Activated T-cell treated with anti-CD3 and anti-CD28 coated beads for 1 hour (primary cell): ENCODE measurements around the gene BICRA.
"Not testable (repeated sequence)": the region's sequence is repeated elsewhere in the genome, so short reads cannot be mapped to it uniquely, and the experiment has no call there.

Experiments
- DNase-seq: peaks from one replicate; pipeline ENCODE4 v3.0.0-alpha.2; 2020; ENCODE audit warnings: low read depth

The BICRA gene

DNA sequence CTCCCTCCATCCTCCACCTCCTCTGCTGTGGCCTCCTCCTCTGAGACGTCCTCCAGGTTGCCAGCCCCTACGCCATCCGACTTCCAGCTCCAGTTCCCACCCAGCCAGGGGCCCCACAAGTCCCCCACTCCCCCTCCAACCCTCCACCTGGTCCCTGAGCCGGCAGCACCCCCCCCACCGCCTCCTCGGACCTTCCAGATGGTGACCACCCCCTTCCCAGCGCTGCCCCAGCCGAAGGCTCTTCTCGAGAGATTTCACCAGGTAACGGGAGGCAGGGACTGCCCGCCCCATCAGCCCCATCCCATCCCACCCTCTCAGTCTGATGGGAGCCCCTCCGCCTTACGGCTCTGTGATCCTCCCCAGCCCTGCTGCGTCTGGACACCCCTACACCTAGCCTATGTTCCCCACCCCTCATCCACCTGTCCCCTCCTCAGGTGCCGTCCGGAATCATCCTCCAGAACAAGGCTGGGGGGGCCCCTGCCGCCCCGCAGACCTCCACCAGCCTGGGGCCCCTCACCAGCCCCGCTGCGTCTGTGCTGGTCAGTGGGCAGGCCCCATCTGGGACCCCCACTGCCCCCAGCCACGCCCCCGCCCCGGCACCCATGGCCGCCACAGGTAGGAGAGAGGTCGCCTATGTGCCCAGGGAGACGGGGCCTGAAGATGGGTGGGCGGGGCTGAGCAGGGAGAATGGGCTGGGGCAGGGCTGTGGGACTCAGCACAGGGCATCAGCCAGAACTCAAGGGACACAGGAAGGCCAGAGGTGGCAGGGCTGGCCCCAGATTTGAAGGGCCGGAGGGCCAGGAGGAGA is 85.7 kb downstream of the BICRA start:
- no peak for DNase-seq

GRCh38 chr19:47695533-47696262 is 86.8 kb downstream of the BICRA start:
- DNase-seq: no peak

DNA sequence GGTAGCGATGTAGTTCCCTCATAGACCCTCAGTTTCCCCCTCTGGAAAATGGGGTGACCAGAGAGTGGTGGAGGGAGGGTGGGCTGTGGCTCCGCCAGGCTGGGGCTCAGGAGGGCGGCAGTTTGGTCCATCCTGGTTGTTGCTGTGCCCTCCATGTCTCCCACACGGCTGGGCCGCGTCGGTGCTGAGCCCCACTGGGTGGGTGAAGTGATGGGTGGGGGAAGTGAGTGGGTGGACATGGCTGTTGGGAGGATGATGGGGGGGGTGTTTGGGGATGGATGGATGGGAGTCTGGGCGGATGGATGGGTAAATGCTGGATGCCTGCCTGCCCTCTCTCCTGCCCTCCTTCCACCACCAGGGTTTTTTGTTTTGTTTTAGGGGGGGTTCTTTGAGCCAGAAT is 87.7 kb downstream of the BICRA start:
- DNase-seq: no peak

DNA sequence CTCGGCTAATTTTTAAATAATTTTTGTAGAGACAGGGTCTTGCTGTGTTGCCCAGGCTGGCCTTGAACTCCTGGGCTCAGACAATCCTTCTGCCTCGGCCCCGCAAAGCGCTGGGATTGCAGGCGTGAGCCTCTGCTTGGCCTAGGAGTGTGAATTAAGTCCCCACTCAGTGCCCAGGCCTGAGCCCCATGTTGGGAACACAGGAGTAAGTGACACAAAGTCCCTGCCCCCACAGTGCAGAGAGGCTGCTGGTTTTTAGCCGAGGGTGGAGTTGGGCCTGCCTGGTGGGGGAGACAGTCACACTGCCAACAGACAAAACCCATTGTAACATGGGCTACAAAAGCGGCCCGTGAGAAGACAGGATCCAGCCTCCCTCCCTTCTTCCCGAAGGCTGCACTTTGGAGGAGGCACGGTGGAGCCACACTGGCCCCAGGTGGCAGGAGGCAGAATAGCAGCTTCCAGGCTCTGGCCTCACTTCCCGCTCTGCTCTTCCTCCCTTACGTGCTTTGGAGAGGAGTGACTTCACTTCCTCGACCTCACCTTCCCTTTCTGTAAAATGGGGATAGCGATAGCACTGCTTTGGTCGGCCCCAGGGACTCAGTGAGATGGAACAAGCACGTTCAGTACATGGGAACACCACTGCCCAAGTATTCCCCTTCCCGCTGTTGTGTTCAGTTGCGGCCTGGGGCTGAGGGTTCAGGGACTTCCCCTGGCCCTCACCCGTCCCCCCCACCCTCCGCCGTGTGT is 89.1 kb downstream of the BICRA start:
- DNase-seq: peak; percentile 17

- no peak for DNase-seq
These were observed 89.9 kb downstream of the BICRA start for GRCh38 chr19:47698631-47699359.

DNA sequence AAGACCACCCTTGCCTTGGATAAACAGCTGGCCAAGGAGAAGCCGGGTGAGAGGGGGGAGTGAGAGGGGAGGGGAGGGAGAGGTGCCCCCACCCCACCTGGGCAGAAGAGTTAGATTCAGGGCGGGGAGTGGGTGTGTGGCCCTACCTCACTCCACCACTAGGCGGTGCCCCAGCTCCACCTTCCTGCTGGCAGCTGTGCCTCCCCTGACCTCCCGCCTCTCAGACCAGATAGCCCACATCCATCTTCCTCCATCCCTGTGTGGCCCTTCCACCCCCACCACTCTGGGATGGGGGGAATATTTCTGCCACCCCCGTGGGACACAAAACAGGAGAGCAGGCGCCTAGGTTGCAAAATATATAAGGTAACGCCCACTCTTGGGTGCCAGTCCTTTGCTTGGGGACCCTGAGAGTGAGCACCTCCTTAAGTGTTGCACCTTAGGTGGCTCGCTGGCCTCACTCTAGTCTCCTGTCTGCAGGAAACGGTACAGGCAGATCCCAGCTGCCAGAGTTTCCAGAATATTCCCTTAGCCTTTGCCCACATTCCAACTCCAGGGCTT is 90.5 kb downstream of the BICRA start:
- DNase-seq: peak; percentile 25

- DNase-seq: no peak
These were observed 92.2 kb downstream of the BICRA start for GRCh38 chr19:47700934-47701716.

GRCh38 chr19:47701717-47702552 is 93.0 kb downstream of the BICRA start:
- DNase-seq: no peak

- DNase-seq: no peak
These were observed 93.7 kb downstream of the BICRA start for GRCh38 chr19:47702671-47703070.

- DNase-seq: no peak
These were observed 94.4 kb downstream of the BICRA start for GRCh38 chr19:47703301-47703700.

- no peak for DNase-seq
These were observed 95.1 kb downstream of the BICRA start for GRCh38 chr19:47704024-47704423.

- DNase-seq: no peak
These were observed 95.7 kb downstream of the BICRA start for GRCh38 chr19:47704656-47705055.

GRCh38 chr19:47707135-47707925 is 98.4 kb downstream of the BICRA start:
- peak; percentile 64 for DNase-seq

DNA sequence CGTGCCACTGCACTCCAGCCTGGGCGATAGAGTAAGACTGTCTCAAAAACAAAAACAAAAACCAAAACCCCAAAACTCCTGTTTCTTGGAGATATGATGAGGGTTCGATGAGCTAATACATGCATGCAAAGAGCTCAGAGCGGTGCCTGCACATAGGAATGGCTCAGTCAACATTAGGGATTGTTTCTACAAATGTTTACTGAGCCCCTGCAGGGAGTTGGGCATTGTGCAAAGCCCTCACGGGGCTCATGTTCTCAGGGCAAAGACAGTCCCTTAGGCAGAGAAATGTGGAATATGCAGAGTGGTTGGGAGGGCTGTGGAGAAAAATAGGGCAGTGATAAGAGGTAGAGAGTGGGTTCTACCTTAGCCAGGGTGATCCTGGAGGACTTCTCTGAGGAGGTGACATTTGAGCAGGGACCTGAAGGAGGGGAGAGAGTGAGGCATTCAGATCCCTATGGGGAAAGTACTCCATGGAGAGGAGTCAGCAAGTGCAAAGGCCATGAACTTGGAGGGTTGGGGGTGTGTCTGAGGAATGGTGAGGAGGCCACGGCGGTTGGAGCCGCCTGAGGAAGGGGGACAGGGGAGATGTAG is 102.8 kb downstream of the BICRA start:
- no peak for DNase-seq

DNA sequence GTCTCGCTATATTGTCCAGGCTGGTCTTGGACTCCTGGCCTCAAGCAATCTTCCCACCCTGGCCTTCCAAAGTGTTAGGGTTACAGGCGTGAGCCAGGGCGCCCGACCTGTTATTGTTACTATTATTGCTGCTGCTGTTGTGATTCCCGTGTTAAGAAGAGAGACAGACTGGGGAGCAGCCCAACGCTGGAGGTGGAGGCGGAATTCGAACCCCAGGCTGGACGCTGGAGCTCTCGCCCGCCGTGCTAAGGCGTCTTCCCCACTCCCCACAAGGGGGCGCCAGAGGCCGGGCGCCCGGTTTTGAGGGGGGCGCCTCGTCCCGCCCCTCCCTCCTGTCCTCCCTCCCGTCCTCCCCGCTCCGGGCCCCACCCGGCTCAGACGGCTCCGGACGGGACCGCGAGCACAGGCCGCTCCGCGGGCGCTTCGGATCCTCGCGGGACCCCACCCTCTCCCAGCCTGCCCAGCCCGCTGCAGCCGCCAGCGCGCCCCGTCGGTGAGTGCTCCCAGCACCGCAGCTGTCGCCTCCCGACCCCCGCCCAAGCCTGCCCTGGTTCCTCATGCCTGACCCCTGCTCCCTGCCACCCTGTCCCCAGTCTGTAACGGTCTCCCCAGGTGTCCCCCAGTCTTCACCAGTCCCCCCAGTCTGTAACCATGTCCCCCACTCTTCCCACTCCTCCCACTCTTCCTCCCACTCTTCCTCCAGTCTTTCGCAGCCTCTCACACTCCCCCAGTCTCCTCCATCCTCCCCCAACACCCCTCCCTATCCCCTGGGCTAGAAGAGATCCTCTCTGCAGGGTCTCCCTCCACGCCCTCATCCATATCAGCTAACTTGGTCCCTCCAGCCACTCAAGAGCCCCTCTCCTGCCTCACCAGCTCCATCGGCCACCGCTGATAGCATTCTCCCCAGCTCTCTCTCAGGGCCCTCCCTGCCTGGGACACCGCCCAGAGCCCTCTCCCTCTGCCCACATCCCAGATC is 104.4 kb downstream of the BICRA start, which contains the start of gene EHD2:
TSS of gene EHD2 (plus strand) at position 377 of the 976 bp plus-strand sequence. CDS start 3,191 bp downstream, outside the sequence.
- peak; percentile 23 for DNase-seq

- DNase-seq: no peak
These were observed 105.4 kb downstream of the BICRA start for GRCh38 chr19:47714339-47714738.

GRCh38 chr19:47714855-47715254 is 105.9 kb downstream of the BICRA start:
- DNase-seq: not testable (repeated sequence)
